ENCODE results near the gene CDH13. TPM values are rescaled to one million over a fixed set of nuclear protein-coding genes. Genes with fewer than 3 reads are reported as not detected.

CDH13 gene
- total and polyA plus RNA-seq, 2 of the 8 experiments (the other 6 are each of a cell fraction or from before 2014, with no cell fraction given): 2.3 to 2.4 TPM

GRCh38 chr16:83652943-83653342 is 1026.2 kb downstream of the CDH13 start:
- TF ChIP-seq CEBPB (IDR thresholded peaks at IDR 0.05; ENCODE audit: low read depth, low read length) (peak; percentile 90), POU5F1 (IDR thresholded peaks at IDR 0.05; ENCODE audit: low read depth, low read length) (no peak), SRF (IDR thresholded peaks at IDR 0.05; ENCODE audit: low read depth, low read length) (no peak)
- H3K27ac ChIP-seq (ENCODE audit: low read depth, low read length): no peak overlapping the region
- H3K9me3 ChIP-seq (ENCODE audit: insufficient read depth in 2 of 2, low read depth in 1 of 2, low read length in 1 of 2): no peaks in the 10 kb centered on the region
- no peak overlapping the region for H4K91ac ChIP-seq (replicated peaks; ENCODE audit: insufficient read length, low read length)
- no peak overlapping the region for H2AFZ ChIP-seq (ENCODE audit: low read length)
- H2BK12ac ChIP-seq (ENCODE audit: low read depth, low read length): no peak overlapping the region
- ChIA-PET POLR2A (ENCODE audit: partially characterized antibody) (no interaction called here), CTCF (ENCODE audit: partially characterized antibody) (interaction anchor here (0.9 kb wide), 1 partner anchor 59 kb away, joined by 3 read pairs; no protein-coding TSS in a partner anchor)
- no peak overlapping the region for H2BK120ac ChIP-seq (replicated peaks; ENCODE audit: low read depth, low read length)
- H3K14ac ChIP-seq (ENCODE audit: insufficient read length): no peak overlapping the region
- no peak overlapping the region for H2BK20ac ChIP-seq (ENCODE audit: low read length)
- no peak overlapping the region for H4K8ac ChIP-seq (ENCODE audit: extremely low read depth, insufficient read depth, low read length)
- no peak overlapping the region for H3K4ac ChIP-seq (replicated peaks; ENCODE audit: insufficient read length, low read depth, low read length)
- no peaks in the 10 kb centered on the region for H3K79me1 ChIP-seq (ENCODE audit: low read depth, low read length)
- H3K4me1 ChIP-seq (replicated peaks in 1 of 4; ENCODE audit: control insufficient read depth in 3 of 4, insufficient read depth in 4 of 4, low read length in 3 of 4): peaks cover 5 to 17% (median 11%) of the 10 kb centered on the region in 4 experiments
- H2BK5ac ChIP-seq (ENCODE audit: low read depth, low read length): no peak overlapping the region
- 96% methylated on average over 9 of the region's 9 CpGs; no CpG with 5 or more reads in 1 of the 2 experiments for WGBS, 2 experiments (ENCODE audit: extremely low coverage in 1 of 2, insufficient coverage in 1 of 2, insufficient read length in 1 of 2, insufficient replicate concordance in 2 of 2, low coverage in 1 of 2, low lambda C conversion rate in 2 of 2, missing lambda C conversion rate in 1 of 2)
- DNase-seq (ENCODE audit: low read depth in 1 of 2, low spot score in 2 of 2) (no peak), FAIRE-seq (no peak)
- no peak overlapping the region for H3K56ac ChIP-seq (replicated peaks; ENCODE audit: insufficient read length, low read depth, low read length)
- 0 out of 2 replicates have a peak, but pooled peaks cover 2% of the 10 kb centered on the region for H3K23me2 ChIP-seq (ENCODE audit: low read depth, low read length)
- H3K36me3 ChIP-seq (ENCODE audit: control insufficient read depth in 2 of 4, insufficient read depth in 4 of 4, low read length in 3 of 4): no peaks in the 10 kb centered on the region; a peak in 1 of 8 replicates
- H2BK15ac ChIP-seq (ENCODE audit: low read length): no peak overlapping the region
- no peak overlapping the region for H4K5ac ChIP-seq (ENCODE audit: insufficient read length, low read depth, low read length)
- no peaks in the 10 kb centered on the region for H4K20me1 ChIP-seq (replicated peaks in 1 of 2; ENCODE audit: control insufficient read depth in 1 of 2, insufficient read depth in 2 of 2, low read length in 2 of 2)
- no peak overlapping the region for H3K4me3 ChIP-seq (ENCODE audit: extremely low read depth in 1 of 4, insufficient read depth in 2 of 4, low read depth in 3 of 4, low read length in 4 of 4)
- H3K9ac ChIP-seq (replicated peaks in 1 of 4; ENCODE audit: extremely low read depth in 1 of 4, low read depth in 3 of 4, low read length in 3 of 4): no peak overlapping the region
- no peak overlapping the region for H3K18ac ChIP-seq (ENCODE audit: extremely low read depth, low read length)
- no peak overlapping the region for H3K23ac ChIP-seq (ENCODE audit: insufficient read length)
- no peak overlapping the region for H3K4me2 ChIP-seq (ENCODE audit: insufficient read depth in 1 of 2, low read depth in 2 of 2, low read length in 2 of 2)
- no peaks in the 10 kb centered on the region for H3K27me3 ChIP-seq (replicated peaks in 1 of 4; ENCODE audit: control insufficient read depth in 3 of 4, extremely low read depth in 1 of 4, insufficient read depth in 3 of 4, low read length in 3 of 4)
- no peak overlapping the region for H2AK5ac ChIP-seq (ENCODE audit: low read depth, low read length)
- H3K79me2 ChIP-seq (ENCODE audit: control insufficient read depth in 1 of 2, insufficient read depth in 2 of 2, low read length in 2 of 2): no peaks in the 10 kb centered on the region
